Measurements from ENCODE around the gene CHMP4A.

Gene CHMP4A

DNA sequence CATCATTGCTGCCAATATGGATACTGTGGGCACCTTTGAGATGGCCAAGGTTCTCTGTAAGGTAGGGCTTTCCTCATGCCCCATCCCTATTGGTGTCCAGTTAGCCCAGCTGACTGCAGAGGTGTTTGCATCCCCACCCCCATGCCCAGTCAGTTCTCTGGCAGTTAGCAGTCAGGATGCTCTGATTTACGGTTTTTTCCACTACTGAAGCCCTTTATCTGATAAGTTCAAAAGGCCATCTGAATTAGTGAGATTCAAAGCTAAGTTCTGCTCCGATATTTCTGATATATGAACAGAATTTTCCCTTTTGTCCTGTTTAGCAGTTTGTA lies 20.2 kb upstream of the CHMP4A start:
- Histone ChIP-seq H3K9ac (no peak overlapping the region), H3K4me1 (peaks cover 56% of the 10 kb centered on the region), H3K4me2 (ENCODE audit: low read length) (peak overlapping the region; percentile 98), H3K79me2 (peaks cover 8% of the 10 kb centered on the region), H3K9me3 (ENCODE audit: control insufficient read depth, low read length) (no peaks in the 10 kb centered on the region), H3K4me3 (ENCODE audit: low read depth, low read length) (peak overlapping the region; percentile 100), H3K36me3 (ENCODE audit: control insufficient read depth, insufficient read depth, low read length) (peaks cover 2% of the 10 kb centered on the region), H3K27me3 (ENCODE audit: control insufficient read depth, insufficient read depth, low read length) (no peaks in the 10 kb centered on the region), H2AFZ (peak overlapping the region; percentile 68), H3K27ac (peak overlapping the region; percentile 98)
- TF ChIP-seq, protein P1, sequence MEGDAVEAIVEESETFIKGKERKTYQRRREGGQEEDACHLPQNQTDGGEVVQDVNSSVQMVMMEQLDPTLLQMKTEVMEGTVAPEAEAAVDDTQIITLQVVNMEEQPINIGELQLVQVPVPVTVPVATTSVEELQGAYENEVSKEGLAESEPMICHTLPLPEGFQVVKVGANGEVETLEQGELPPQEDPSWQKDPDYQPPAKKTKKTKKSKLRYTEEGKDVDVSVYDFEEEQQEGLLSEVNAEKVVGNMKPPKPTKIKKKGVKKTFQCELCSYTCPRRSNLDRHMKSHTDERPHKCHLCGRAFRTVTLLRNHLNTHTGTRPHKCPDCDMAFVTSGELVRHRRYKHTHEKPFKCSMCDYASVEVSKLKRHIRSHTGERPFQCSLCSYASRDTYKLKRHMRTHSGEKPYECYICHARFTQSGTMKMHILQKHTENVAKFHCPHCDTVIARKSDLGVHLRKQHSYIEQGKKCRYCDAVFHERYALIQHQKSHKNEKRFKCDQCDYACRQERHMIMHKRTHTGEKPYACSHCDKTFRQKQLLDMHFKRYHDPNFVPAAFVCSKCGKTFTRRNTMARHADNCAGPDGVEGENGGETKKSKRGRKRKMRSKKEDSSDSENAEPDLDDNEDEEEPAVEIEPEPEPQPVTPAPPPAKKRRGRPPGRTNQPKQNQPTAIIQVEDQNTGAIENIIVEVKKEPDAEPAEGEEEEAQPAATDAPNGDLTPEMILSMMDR (IDR thresholded peaks at IDR 0.05) = no peak

DNA sequence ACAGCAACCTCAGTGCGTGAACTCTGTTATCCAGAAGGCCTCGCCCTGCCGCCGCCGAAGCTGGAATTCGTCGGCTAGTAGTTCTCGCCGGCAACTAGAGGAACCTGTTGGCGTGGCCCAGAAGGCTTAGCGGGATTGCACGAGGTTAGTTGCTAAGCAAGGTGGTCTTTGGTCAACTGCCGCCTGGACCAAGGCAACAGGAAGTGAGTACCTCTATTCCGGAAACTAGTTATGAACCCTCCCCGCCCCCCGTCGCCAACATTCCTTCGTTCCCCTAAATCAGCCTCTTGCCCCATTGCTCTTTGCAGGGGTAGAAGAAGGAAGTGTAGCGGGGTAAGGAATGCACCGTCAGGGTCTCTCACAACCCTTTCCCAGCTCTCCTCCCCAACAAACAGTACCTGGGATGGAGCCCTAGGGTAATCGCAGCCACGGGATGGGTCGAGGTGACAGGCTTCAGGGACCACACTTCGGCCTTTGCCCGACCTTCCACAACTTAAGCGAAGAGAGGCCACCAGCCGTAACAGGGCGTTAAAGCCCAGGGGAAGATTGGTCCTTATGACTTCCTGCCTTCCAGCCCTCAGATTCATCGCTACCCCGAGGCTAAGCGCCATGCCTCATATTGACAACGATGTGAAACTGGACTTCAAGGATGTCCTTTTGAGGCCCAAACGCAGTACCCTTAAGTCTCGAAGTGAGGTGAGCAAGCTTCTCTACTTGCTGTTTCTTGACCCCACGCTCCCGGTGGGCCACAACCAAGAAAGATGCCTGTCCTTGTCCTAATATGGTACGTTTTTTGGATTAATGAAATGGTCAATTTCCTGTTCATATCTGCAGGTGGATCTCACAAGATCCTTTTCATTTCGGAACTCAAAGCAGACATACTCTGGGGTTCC lies 19.6 kb upstream of the CHMP4A start, which contains the start of gene GMPR2:
Gene GMPR2 (plus strand): TSS at position 285 of the 893 bp plus-strand sequence. CDS start 325 bp downstream, at position 610.
- peaks cover 51% of the 10 kb centered on the region for H3K4me1 ChIP-seq

DNA sequence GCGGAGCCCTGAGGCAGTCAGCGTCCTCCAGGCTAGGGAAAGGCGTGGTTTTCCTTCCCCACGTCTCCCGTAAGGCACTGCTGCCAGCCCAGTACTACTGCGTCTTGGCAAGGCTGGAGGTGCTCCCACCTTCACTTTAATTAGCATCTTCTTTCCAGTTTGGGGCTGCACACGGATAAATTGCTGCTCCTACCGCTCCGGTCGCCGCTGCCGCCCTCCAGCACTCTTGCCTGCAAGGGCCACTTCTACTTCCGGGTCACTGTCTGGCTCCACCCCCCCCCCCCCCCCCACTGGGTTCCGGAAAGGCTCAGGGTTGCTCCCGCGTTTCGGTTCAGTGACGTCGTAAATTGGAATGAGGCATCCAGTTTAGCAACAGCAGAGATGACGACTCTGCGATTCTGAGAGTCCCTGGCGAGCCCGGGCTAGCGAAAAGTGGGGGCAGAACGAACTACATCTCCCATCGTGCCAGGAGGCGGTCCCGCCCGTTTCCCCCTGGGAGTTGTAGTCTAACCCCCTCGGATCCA lies 18.9 kb upstream of the CHMP4A start, which contains the start of gene NEDD8:
Gene NEDD8 (minus strand): TSS at position 247 of the 524 bp plus-strand sequence. CDS start 100 bp downstream, at position 147.
- TF ChIP-seq, protein P1 (IDR thresholded peaks at IDR 0.05) = no peak
- Histone ChIP-seq H3K9me3 (ENCODE audit: control insufficient read depth, low read length) (no peaks in the 10 kb centered on the region), H3K4me3 (ENCODE audit: low read depth, low read length) (peak within 1 kb of the TSS; percentile 100), H3K36me3 (ENCODE audit: control insufficient read depth, insufficient read depth, low read length) (no peaks in the 10 kb centered on the region), H3K4me1 (peaks cover 44% of the 10 kb centered on the region), H3K27me3 (ENCODE audit: control insufficient read depth, insufficient read depth, low read length) (no peaks in the 10 kb centered on the region), H2AFZ (peak within 1 kb of the TSS; percentile 68), H3K79me2 (peaks cover 16% of the 10 kb centered on the region), H3K9ac (peak within 1 kb of the TSS; percentile 68), H3K27ac (peak within 1 kb of the TSS; percentile 98), H3K4me2 (ENCODE audit: low read length) (peak within 1 kb of the TSS; percentile 98)

More for the DNA sequence above, 19.6 kb upstream of the CHMP4A start, which contains the start of gene GMPR2:
- peak within 1 kb of the TSS; percentile 98 for H3K4me2 ChIP-seq (ENCODE audit: low read length)
- H3K36me3 ChIP-seq (ENCODE audit: control insufficient read depth, insufficient read depth, low read length) = no peaks in the 10 kb centered on the region
- H3K27ac ChIP-seq = peak within 1 kb of the TSS; percentile 98
- peak within 1 kb of the TSS; percentile 100 for H3K4me3 ChIP-seq (ENCODE audit: low read depth, low read length)
- no peaks in the 10 kb centered on the region for H3K27me3 ChIP-seq (ENCODE audit: control insufficient read depth, insufficient read depth, low read length)
- TF ChIP-seq, protein P1 (IDR thresholded peaks at IDR 0.05) = peak; percentile 5
- peak within 1 kb of the TSS; percentile 68 for H3K9ac ChIP-seq
- peak within 1 kb of the TSS; percentile 68 for H2AFZ ChIP-seq
- no peaks in the 10 kb centered on the region for H3K9me3 ChIP-seq (ENCODE audit: control insufficient read depth, low read length)
- peaks cover 11% of the 10 kb centered on the region for H3K79me2 ChIP-seq

DNA sequence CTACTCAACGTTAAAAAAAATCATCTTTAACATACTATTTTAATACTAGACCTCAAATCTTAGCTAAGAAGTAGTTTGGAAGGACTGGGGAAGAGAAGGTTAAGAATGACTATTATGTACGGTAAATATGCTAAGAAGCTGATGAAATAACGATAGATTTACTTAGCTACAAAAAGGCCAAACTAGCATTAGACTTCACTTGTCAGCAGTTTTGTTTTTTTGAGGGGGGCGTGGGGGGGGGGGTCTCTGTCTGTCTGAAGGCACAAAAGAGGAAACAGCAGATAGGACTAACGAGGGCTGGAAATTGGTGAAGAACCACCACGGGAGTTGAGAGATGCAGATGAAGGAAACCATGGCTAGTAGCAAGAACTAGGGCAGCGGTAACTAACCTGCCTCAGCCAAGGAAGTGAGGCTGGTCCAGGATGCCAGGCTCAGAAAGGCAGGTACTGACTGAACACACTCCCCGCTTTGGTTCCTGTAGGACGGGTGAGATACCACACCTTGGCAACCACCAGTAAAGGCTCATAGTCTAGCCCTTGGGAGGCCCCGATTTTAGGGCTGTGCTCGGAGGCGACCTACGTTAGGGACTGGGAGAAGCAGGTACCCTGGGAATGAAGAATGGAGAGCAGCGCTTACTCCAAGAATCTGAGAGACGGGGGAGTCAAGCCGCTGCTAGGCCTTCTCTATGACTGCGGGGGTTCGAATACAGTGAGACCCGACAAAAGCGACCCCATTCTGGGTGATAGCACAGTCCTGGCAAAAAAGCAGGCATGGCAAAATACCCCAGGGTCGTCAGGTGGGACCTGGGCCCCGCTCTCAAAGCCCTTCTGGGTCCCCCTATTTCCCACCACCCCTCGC lies 18.2 kb upstream of the CHMP4A start:
- Histone ChIP-seq H3K79me2 (peaks cover 18% of the 10 kb centered on the region), H3K4me3 (ENCODE audit: low read depth, low read length) (peak overlapping the region; percentile 100), H3K9ac (peak overlapping the region; percentile 68), H3K27ac (peak overlapping the region; percentile 98), H3K9me3 (ENCODE audit: control insufficient read depth, low read length) (no peaks in the 10 kb centered on the region), H3K27me3 (ENCODE audit: control insufficient read depth, insufficient read depth, low read length) (no peaks in the 10 kb centered on the region), H3K4me1 (peaks cover 37% of the 10 kb centered on the region), H3K4me2 (ENCODE audit: low read length) (peak overlapping the region; percentile 89), H2AFZ (peak overlapping the region; percentile 68), H3K36me3 (ENCODE audit: control insufficient read depth, insufficient read depth, low read length) (no peaks in the 10 kb centered on the region)
- TF ChIP-seq, protein P1 (IDR thresholded peaks at IDR 0.05) = no peak
